HG03060 (cell line): ENCODE measurements around the gene SP9.
"Not testable (repeated sequence)": the region's sequence is repeated elsewhere in the genome, so short reads cannot be mapped to it uniquely, and the experiment has no call there.

Source experiments
- ATAC-seq: cut with Tn5 transposase; IDR thresholded peaks from one replicate; pipeline ENCODE4 v1.9.1; 2021; ENCODE audit warnings: low read depth, moderate number of reproducible peaks; ENCODE audit not compliant: unreplicated experiment

The SP9 gene

GRCh38 chr2:174343623-174344455, 9.1 kb downstream of the SP9 start:
- ATAC-seq, result no peak

GRCh38 chr2:174344716-174345461, 10.1 kb downstream of the SP9 start:
- ATAC-seq, result no peak

GRCh38 chr2:174350018-174350417, 15.3 kb downstream of the SP9 start:
- no peak for ATAC-seq

- ATAC-seq, result no peak
Measured at GRCh38 chr2:174350593-174351181, 15.9 kb downstream of the SP9 start.

GRCh38 chr2:174353004-174353403, 18.2 kb downstream of the SP9 start:
- no peak for ATAC-seq

- ATAC-seq, result no peak
Measured at GRCh38 chr2:174356347-174356746, 21.6 kb downstream of the SP9 start.

GRCh38 chr2:174359663-174360062, 24.9 kb downstream of the SP9 start:
- ATAC-seq, result not testable (repeated sequence)

GRCh38 chr2:174362949-174363348, 28.2 kb downstream of the SP9 start:
- ATAC-seq, result no peak

- not testable (repeated sequence) for ATAC-seq
Measured at GRCh38 chr2:174363492-174364225, 28.9 kb downstream of the SP9 start.

- no peak for ATAC-seq
Measured at GRCh38 chr2:174364628-174365027, 29.9 kb downstream of the SP9 start.

- no peak for ATAC-seq
Measured at GRCh38 chr2:174365571-174365970, 30.8 kb downstream of the SP9 start.

GRCh38 chr2:174368691-174369090, 33.9 kb downstream of the SP9 start:
- no peak for ATAC-seq

- no peak for ATAC-seq
Measured at GRCh38 chr2:174376967-174377366, 42.2 kb downstream of the SP9 start.

- no peak for ATAC-seq
Measured at GRCh38 chr2:174383796-174384195, 49.0 kb downstream of the SP9 start.

- no peak for ATAC-seq
Measured at GRCh38 chr2:174385201-174385600, 50.4 kb downstream of the SP9 start.
